GM12892 (cell line): ENCODE measurements around the gene STX19.

ENCODE experiments used
- POLR2A ChIP-seq: IDR thresholded peaks from 2 replicates; pipeline ENCODE4 v1.6.1; 2011; ENCODE audit warnings: low read depth, low read length, control low read depth
- POLR2AphosphoS5 ChIP-seq: IDR thresholded peaks from 2 replicates; pipeline ENCODE4 v1.6.1; 2011; ENCODE audit warnings: low read depth, low read length, control low read depth
- TAF1 ChIP-seq: IDR thresholded peaks from 2 replicates; pipeline ENCODE4 v1.6.1; 2011; ENCODE audit warnings: low read depth, mild to moderate bottlenecking, control low read depth, low read length, borderline replicate concordance

DNA sequence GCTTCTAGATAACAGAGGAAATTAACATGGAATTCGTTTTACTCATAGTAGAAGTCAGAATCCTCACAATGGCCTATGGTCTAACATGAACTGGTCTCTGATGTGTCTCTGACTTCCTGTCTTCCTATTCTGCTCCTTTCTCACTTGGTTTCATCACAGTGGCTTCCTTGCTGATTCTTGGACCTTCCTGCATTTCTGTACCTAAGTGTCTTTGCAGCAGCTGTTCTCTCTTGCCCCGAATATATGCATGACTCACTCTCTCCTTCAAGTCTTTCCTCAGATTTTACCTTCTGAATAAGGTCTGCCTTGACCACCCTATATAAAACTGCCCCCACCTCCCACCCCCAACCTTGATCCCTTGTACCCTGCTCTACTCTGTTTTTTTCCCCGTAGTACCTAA, 34.3 kb downstream of the STX19 start:
- TF ChIP-seq POLR2A (no peak), POLR2AphosphoS5 (no peak), TAF1 (no peak)
